Esophagus muscularis mucosa (tissue), 4 donors: ENCODE data around the gene WSB2. TPM values are rescaled to one million over a fixed set of nuclear protein-coding genes. Genes with fewer than 3 reads are reported as not detected.

Source experiments
- DNase-seq: peaks from one replicate; pipeline ENCODE4 v3.0.0-alpha.2; 2017; ENCODE audit errors: extremely low spot score
- H3K27ac ChIP-seq, 4 donors: fragments of 200-600 bp; sonication (generic); replicated peaks in 1 of 4; 1 replicate in 3 of 4; 2 replicates in 1 of 4; pipeline ENCODE4 v1.5.1; 2016 to 2019; ENCODE audit warnings: mild to moderate bottlenecking in 1 of 4
- H3K27me3 ChIP-seq, 4 donors: fragments of 200-600 bp; sonication (generic); one replicate each; pipeline versions ENCODE4 v1.5.1 to v1.6.0; 2016 to 2019
- H3K36me3 ChIP-seq, 4 donors: fragments of 200-600 bp; sonication (generic); one replicate each; pipeline ENCODE4 v1.5.1; 2016 to 2019
- H3K4me1 ChIP-seq, 4 donors: fragments of 200-600 bp; sonication (generic); one replicate each; pipeline ENCODE4 v1.5.1; 2016 to 2019
- H3K4me3 ChIP-seq, 4 donors: fragments of 200-600 bp; sonication (generic); 1 replicate in 2 of 4; 2 replicates in 2 of 4; pipeline ENCODE4 v1.5.1; 2016 to 2019; ENCODE audit warnings: mild to moderate bottlenecking in 4 of 4, moderate library complexity in 1 of 4
- H3K9me3 ChIP-seq, 4 donors: fragments of 200-600 bp; sonication (generic); 1 replicate in 3 of 4; 2 replicates in 1 of 4; pipeline ENCODE4 v1.5.1; 2016 to 2019
- EP300 ChIP-seq: sonication (generic); formaldehyde crosslinking; IDR thresholded peaks from one replicate; pipeline ENCODE4 v1.6.1; 2017; ENCODE audit warnings: antibody characterized with exemption
- POLR2A ChIP-seq: fragments of 450-650 bp; IDR thresholded peaks from one replicate; pipeline ENCODE4 v1.6.1; 2017; ENCODE audit warnings: antibody characterized with exemption, moderate library complexity, mild to moderate bottlenecking, low read depth
- POLR2AphosphoS5 ChIP-seq, 2 donors: sonication (generic); formaldehyde crosslinking; IDR thresholded peaks; one replicate each; pipeline ENCODE4 v1.6.1; 2017; ENCODE audit warnings: antibody characterized with exemption in 2 of 2
- WGBS: methylation state at CpG from one replicate; pipeline ENCODE4 v1.1.5; 2018; 5-methylcytosine and 5-hydroxymethylcytosine counted together
- intact Hi-C: fragments of 100-400 bp; cut with DNase I; formaldehyde crosslinking; loops from one replicate; pipeline ENCODE4 v1.15.1; 2023
- total RNA-seq, 4 donors: library from RNA; depleted of rRNA; stranded (reverse); fragments of >200 nt; gene quantifications; one replicate each; pipeline versions ENCODE4 v1.1.0 to v1.2.1, GENCODE V29; 2016
- TF ChIP-seq, protein P1 (sequence below), 3 experiments: fragments of 200-600 bp in 2 of 3; fragments of 450-650 bp in 1 of 3; sonication (generic) in 2 of 3; IDR thresholded peaks; one replicate each; pipeline ENCODE4 v1.5.1; 2017 to 2019; ENCODE audit warnings: antibody characterized with exemption in 3 of 3, mild to moderate bottlenecking in 2 of 3, moderate library complexity in 1 of 3

Gene WSB2
- total RNA-seq, 4 donors from 2014 or later = 68.5 to 87.7 (median 81.7) TPM

GRCh38 chr12:118103201-118103600 is 42.2 kb upstream of the WSB2 start:
- intact Hi-C loops = loop anchor here (2.0 kb wide), 1 partner anchor 42 kb away; the partner anchor contains the start of gene WSB2
- Histone ChIP-seq H3K4me3 (peak overlapping the region; percentile 71 to 93 (median 85)), H3K36me3 (no peaks in the 10 kb centered on the region), H3K27me3 (no peaks in the 10 kb centered on the region), H3K4me1 (peaks cover 11 to 23% (median 17%) of the 10 kb centered on the region in 4 donors), H3K9me3 (no peaks in the 10 kb centered on the region), H3K27ac (peak overlapping the region; percentile 78 to 87 (median 80))
- WGBS = 1% methylated on average over 20 of the region's 32 CpGs
- TF ChIP-seq, protein P1, sequence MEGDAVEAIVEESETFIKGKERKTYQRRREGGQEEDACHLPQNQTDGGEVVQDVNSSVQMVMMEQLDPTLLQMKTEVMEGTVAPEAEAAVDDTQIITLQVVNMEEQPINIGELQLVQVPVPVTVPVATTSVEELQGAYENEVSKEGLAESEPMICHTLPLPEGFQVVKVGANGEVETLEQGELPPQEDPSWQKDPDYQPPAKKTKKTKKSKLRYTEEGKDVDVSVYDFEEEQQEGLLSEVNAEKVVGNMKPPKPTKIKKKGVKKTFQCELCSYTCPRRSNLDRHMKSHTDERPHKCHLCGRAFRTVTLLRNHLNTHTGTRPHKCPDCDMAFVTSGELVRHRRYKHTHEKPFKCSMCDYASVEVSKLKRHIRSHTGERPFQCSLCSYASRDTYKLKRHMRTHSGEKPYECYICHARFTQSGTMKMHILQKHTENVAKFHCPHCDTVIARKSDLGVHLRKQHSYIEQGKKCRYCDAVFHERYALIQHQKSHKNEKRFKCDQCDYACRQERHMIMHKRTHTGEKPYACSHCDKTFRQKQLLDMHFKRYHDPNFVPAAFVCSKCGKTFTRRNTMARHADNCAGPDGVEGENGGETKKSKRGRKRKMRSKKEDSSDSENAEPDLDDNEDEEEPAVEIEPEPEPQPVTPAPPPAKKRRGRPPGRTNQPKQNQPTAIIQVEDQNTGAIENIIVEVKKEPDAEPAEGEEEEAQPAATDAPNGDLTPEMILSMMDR (IDR thresholded peaks at IDR 0.05) = no peak
- TF ChIP-seq EP300 = no peak
- TF ChIP-seq POLR2A = no peak
- TF ChIP-seq POLR2AphosphoS5 (IDR thresholded peaks at IDR 0.05) = no peak
- DNase-seq = no peak

DNA sequence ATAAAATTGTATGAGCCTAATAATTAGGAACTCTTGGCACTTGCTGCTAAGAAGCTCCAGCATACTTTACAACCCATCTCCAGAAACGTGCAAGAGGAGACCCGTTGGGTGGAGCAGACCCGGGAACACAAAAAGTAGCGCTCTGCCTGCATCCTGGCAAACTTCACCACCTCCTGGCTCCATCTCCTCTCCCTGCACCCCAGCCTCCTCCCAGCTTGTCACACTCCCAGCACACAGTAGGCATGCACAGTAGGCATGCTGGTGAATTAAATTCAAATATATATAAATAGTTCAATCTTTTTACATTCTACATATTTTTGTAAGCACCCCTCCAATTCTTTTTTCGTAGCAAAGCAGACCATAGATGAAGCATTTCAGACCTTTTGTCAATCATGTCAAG is 41.6 kb upstream of the WSB2 start:
- H3K27me3 ChIP-seq = no peaks in the 10 kb centered on the region
- no peaks in the 10 kb centered on the region for H3K9me3 ChIP-seq
- TF ChIP-seq POLR2A (no peak), EP300 (no peak), POLR2AphosphoS5 (IDR thresholded peaks at IDR 0.05) (no peak)
- TF ChIP-seq, protein P1 (IDR thresholded peaks at IDR 0.05) = no peak
- H3K4me3 ChIP-seq = peak overlapping the region; percentile 71 to 93 (median 85)
- H3K36me3 ChIP-seq = no peaks in the 10 kb centered on the region
- no peak for DNase-seq
- H3K4me1 ChIP-seq = peaks cover 11 to 23% (median 17%) of the 10 kb centered on the region in 4 donors
- intact Hi-C loops = loop anchor here (2.0 kb wide), 1 partner anchor 42 kb away; the partner anchor contains the start of gene WSB2
- 53% methylated on average over 5 of the region's 5 CpGs for WGBS
- peak overlapping the region in 2 of 4 donors; percentile 78 to 80 for H3K27ac ChIP-seq

DNA sequence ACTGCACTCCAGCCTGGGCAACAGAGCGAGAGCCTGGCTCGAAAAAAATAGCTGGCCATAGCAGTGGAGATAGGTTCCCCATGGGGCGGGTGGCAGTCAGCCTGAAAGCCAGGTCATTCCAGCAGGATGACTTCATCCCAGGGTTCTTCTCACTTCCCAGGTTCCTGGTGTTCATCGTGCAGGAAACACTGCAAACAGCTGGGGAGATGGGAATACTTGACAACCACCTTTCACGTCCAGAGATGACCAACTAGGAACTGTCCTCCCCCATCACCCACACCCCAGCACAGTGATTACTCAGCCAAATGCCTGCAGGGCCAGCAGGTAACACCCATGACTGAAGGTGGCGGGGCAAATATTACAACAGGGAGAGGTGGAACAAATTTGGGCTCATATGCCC is 41.1 kb upstream of the WSB2 start:
- no peak for TF ChIP-seq EP300
- no peak for TF ChIP-seq POLR2A
- no peak for TF ChIP-seq POLR2AphosphoS5 (IDR thresholded peaks at IDR 0.05)
- TF ChIP-seq, protein P1 (IDR thresholded peaks at IDR 0.05) = no peak

GRCh38 chr12:118101051-118101450 is 40.1 kb upstream of the WSB2 start:
- H3K4me1 ChIP-seq = peaks cover 11 to 23% (median 17%) of the 10 kb centered on the region in 4 donors
- no peaks in the 10 kb centered on the region for H3K27me3 ChIP-seq
- no peaks in the 10 kb centered on the region for H3K9me3 ChIP-seq
- H3K4me3 ChIP-seq = no peak overlapping the region
- H3K36me3 ChIP-seq = no peaks in the 10 kb centered on the region
- H3K27ac ChIP-seq = no peak overlapping the region
- intact Hi-C loops = no loop called here
- DNase-seq = no peak
- TF ChIP-seq, protein P1 (IDR thresholded peaks at IDR 0.05) = no peak
- no peak for TF ChIP-seq EP300
- no peak for TF ChIP-seq POLR2AphosphoS5 (IDR thresholded peaks at IDR 0.05)
- TF ChIP-seq POLR2A = no peak
- 95% methylated on average over 3 of the region's 3 CpGs for WGBS

More for the DNA sequence above, 41.1 kb upstream of the WSB2 start:
- Histone ChIP-seq H3K4me3 (no peak overlapping the region), H3K27ac (no peak overlapping the region), H3K36me3 (no peaks in the 10 kb centered on the region), H3K9me3 (no peaks in the 10 kb centered on the region), H3K4me1 (peaks cover 11 to 23% (median 17%) of the 10 kb centered on the region in 4 donors), H3K27me3 (no peaks in the 10 kb centered on the region)
- DNase-seq = no peak
- intact Hi-C loops = loop anchor here (2.0 kb wide), 1 partner anchor 41 kb away; the partner anchor contains the start of gene WSB2
- WGBS = 82% methylated on average over 5 of the region's 6 CpGs
